Activated T-helper 1 cell treated with anti-CD3 and anti-CD28 coated beads, Interleukin-12 subunit alpha, Interleukin-12 subunit beta, Interleukin-2, Interleukin-4 antibody, amounts not matched to agents 30 ng/mL and 10 ng/mL and 1 ng/mL, durations not matched to agents 14 hours and 24 hours and 36 hours (primary cell): ENCODE data around the gene EHBP1. TPM values are rescaled to one million over a fixed set of nuclear protein-coding genes. Genes with fewer than 3 reads are reported as not detected.
A peak's percentile ranks its signal among the peaks of the same experiment; 100 is the strongest.

Experiments used
- DNase-seq: peaks from one replicate; pipeline ENCODE4 v3.0.0; 2021; ENCODE audit warnings: low spot score
- H3K27ac Mint-ChIP-seq: one replicate; pipeline ENCODE4 v1.8.0; 2021; ENCODE audit warnings: mild to moderate bottlenecking, mixed read lengths
- H3K27me3 Mint-ChIP-seq: one replicate; pipeline ENCODE4 v1.8.0; 2022; ENCODE audit warnings: mild to moderate bottlenecking, moderate library complexity, mixed read lengths; ENCODE audit not compliant: insufficient read depth
- H3K36me3 Mint-ChIP-seq: one replicate; pipeline ENCODE4 v1.8.0; 2021; ENCODE audit warnings: low read depth, mixed read lengths
- H3K4me1 Mint-ChIP-seq: one replicate; pipeline ENCODE4 v1.8.0; 2021; ENCODE audit warnings: low read depth, mixed read lengths
- H3K4me3 Mint-ChIP-seq: one replicate; pipeline ENCODE4 v1.8.0; 2021; ENCODE audit warnings: mild to moderate bottlenecking, moderate library complexity, mixed read lengths
- H3K9me3 Mint-ChIP-seq: one replicate; pipeline ENCODE4 v1.8.0; 2021; ENCODE audit warnings: mixed read lengths
- intact Hi-C: fragments of 100-400 bp; cut with micrococcal nuclease; formaldehyde crosslinking; loops from one replicate; pipeline ENCODE4 v1.15.1; 2024
- total RNA-seq: library from RNA; stranded (reverse); gene quantifications from 2 replicates; pipeline ENCODE4 v1.2.3, GENCODE V29; 2022

The EHBP1 gene
- total RNA-seq, 1 donor from 2014 or later, result 23.7 TPM

GRCh38 chr2:62785216-62785615 is 79.7 kb downstream of the EHBP1 start:
- Mint-ChIP-seq H3K9me3 (peaks cover 9% of the 10 kb centered on the region), H3K27me3 (no peaks in the 10 kb centered on the region), H3K4me1 (peaks cover 9% of the 10 kb centered on the region), H3K36me3 (no peaks in the 10 kb centered on the region), H3K4me3 (no peak overlapping the region), H3K27ac (no peak overlapping the region)
- intact Hi-C loops, result loop anchor here (5.0 kb wide), 1 partner anchor 262 kb away; no protein-coding TSS in a partner anchor
- DNase-seq, result no peak

GRCh38 chr2:62785810-62786597 is 80.5 kb downstream of the EHBP1 start:
- Mint-ChIP-seq H3K9me3 (peaks cover 9% of the 10 kb centered on the region), H3K27ac (no peak overlapping the region), H3K36me3 (no peaks in the 10 kb centered on the region), H3K27me3 (no peaks in the 10 kb centered on the region), H3K4me1 (peaks cover 9% of the 10 kb centered on the region), H3K4me3 (no peak overlapping the region)
- intact Hi-C loops, result loop anchor here (5.0 kb wide), 1 partner anchor 261 kb away; no protein-coding TSS in a partner anchor
- DNase-seq, result no peak

- Mint-ChIP-seq H3K27me3 (no peaks in the 10 kb centered on the region), H3K9me3 (peaks cover 9% of the 10 kb centered on the region), H3K4me3 (no peak overlapping the region), H3K36me3 (no peaks in the 10 kb centered on the region), H3K27ac (no peak overlapping the region), H3K4me1 (peaks cover 9% of the 10 kb centered on the region)
- DNase-seq, result no peak
- intact Hi-C loops, result loop anchor here (1.0 to 5.0 kb wide), 2 partner anchors 260 to 638 kb away; no protein-coding TSS in a partner anchor
Measured at GRCh38 chr2:62787386-62787785, 81.9 kb downstream of the EHBP1 start.

- Mint-ChIP-seq H3K36me3 (no peaks in the 10 kb centered on the region), H3K4me3 (no peak overlapping the region), H3K4me1 (peaks cover 9% of the 10 kb centered on the region), H3K9me3 (no peaks in the 10 kb centered on the region), H3K27ac (no peak overlapping the region), H3K27me3 (no peaks in the 10 kb centered on the region)
- intact Hi-C loops, result loop anchor here (5.0 kb wide), 1 partner anchor 258 kb away; no protein-coding TSS in a partner anchor
- DNase-seq, result no peak
Measured at GRCh38 chr2:62789518-62789917, 84.0 kb downstream of the EHBP1 start.

- H3K4me3 Mint-ChIP-seq, result no peak overlapping the region
- no peaks in the 10 kb centered on the region for H3K36me3 Mint-ChIP-seq
- intact Hi-C loops, result loop anchor here (5.0 kb wide), 1 partner anchor 257 kb away; no protein-coding TSS in a partner anchor
Measured at GRCh38 chr2:62789918-62790317, 84.4 kb downstream of the EHBP1 start.

GRCh38 chr2:62792408-62792807 is 86.9 kb downstream of the EHBP1 start:
- H3K4me3 Mint-ChIP-seq, result no peak overlapping the region
- no peaks in the 10 kb centered on the region for H3K27me3 Mint-ChIP-seq
- no peaks in the 10 kb centered on the region for H3K9me3 Mint-ChIP-seq

More at GRCh38 chr2:62789918-62790317, 84.4 kb downstream of the EHBP1 start:
- Mint-ChIP-seq H3K4me1 (peaks cover 9% of the 10 kb centered on the region), H3K9me3 (no peaks in the 10 kb centered on the region), H3K27ac (no peak overlapping the region), H3K27me3 (no peaks in the 10 kb centered on the region)
- DNase-seq, result no peak

GRCh38 chr2:62793213-62793612 is 87.7 kb downstream of the EHBP1 start:
- H3K27me3 Mint-ChIP-seq, result no peaks in the 10 kb centered on the region
- H3K36me3 Mint-ChIP-seq, result no peaks in the 10 kb centered on the region
- H3K27ac Mint-ChIP-seq, result no peak overlapping the region
- no peaks in the 10 kb centered on the region for H3K9me3 Mint-ChIP-seq
- H3K4me1 Mint-ChIP-seq, result peaks cover 9% of the 10 kb centered on the region
- DNase-seq, result no peak
- H3K4me3 Mint-ChIP-seq, result no peak overlapping the region
- intact Hi-C loops, result no loop called here

More at GRCh38 chr2:62792408-62792807, 86.9 kb downstream of the EHBP1 start:
- no peak for DNase-seq
- intact Hi-C loops, result no loop called here
- H3K36me3 Mint-ChIP-seq, result no peaks in the 10 kb centered on the region
- no peak overlapping the region for H3K27ac Mint-ChIP-seq
- H3K4me1 Mint-ChIP-seq, result peaks cover 9% of the 10 kb centered on the region

GRCh38 chr2:62794791-62795190 is 89.3 kb downstream of the EHBP1 start:
- intact Hi-C loops, result no loop called here
- H3K4me3 Mint-ChIP-seq, result no peak overlapping the region
- peaks cover 6% of the 10 kb centered on the region for H3K4me1 Mint-ChIP-seq
- no peaks in the 10 kb centered on the region for H3K9me3 Mint-ChIP-seq
- no peaks in the 10 kb centered on the region for H3K27me3 Mint-ChIP-seq
- no peaks in the 10 kb centered on the region for H3K36me3 Mint-ChIP-seq
- DNase-seq, result no peak
- no peak overlapping the region for H3K27ac Mint-ChIP-seq

- Mint-ChIP-seq H3K36me3 (no peaks in the 10 kb centered on the region), H3K27ac (no peak overlapping the region), H3K9me3 (no peaks in the 10 kb centered on the region), H3K4me3 (no peak overlapping the region), H3K27me3 (no peaks in the 10 kb centered on the region), H3K4me1 (peaks cover 11% of the 10 kb centered on the region)
- intact Hi-C loops, result no loop called here
- DNase-seq, result no peak
Measured at GRCh38 chr2:62795341-62795740, 89.8 kb downstream of the EHBP1 start.

- H3K36me3 Mint-ChIP-seq, result no peaks in the 10 kb centered on the region
- H3K4me3 Mint-ChIP-seq, result no peak overlapping the region
- no peak for DNase-seq
- no peaks in the 10 kb centered on the region for H3K9me3 Mint-ChIP-seq
- H3K27ac Mint-ChIP-seq, result no peak overlapping the region
- peaks cover 28% of the 10 kb centered on the region for H3K4me1 Mint-ChIP-seq
- H3K27me3 Mint-ChIP-seq, result no peaks in the 10 kb centered on the region
- intact Hi-C loops, result no loop called here
Measured at GRCh38 chr2:62797107-62797506, 91.6 kb downstream of the EHBP1 start.

- no peak for DNase-seq
- no peak overlapping the region for H3K4me3 Mint-ChIP-seq
- no peak overlapping the region for H3K27ac Mint-ChIP-seq
- no peaks in the 10 kb centered on the region for H3K9me3 Mint-ChIP-seq
- H3K27me3 Mint-ChIP-seq, result no peaks in the 10 kb centered on the region
- H3K4me1 Mint-ChIP-seq, result peaks cover 31% of the 10 kb centered on the region
- H3K36me3 Mint-ChIP-seq, result peaks cover 4% of the 10 kb centered on the region
- intact Hi-C loops, result no loop called here
Measured at GRCh38 chr2:62800618-62801017, 95.1 kb downstream of the EHBP1 start.

- Mint-ChIP-seq H3K4me1 (peaks cover 31% of the 10 kb centered on the region), H3K9me3 (peaks cover 2% of the 10 kb centered on the region), H3K4me3 (peak overlapping the region; percentile 19), H3K27me3 (no peaks in the 10 kb centered on the region), H3K36me3 (peaks cover 4% of the 10 kb centered on the region), H3K27ac (peak overlapping the region; percentile 44)
- DNase-seq, result no peak
- intact Hi-C loops, result no loop called here
Measured at GRCh38 chr2:62801110-62801509, 95.6 kb downstream of the EHBP1 start.

GRCh38 chr2:62801814-62802523 is 96.5 kb downstream of the EHBP1 start:
- intact Hi-C loops, result no loop called here
- Mint-ChIP-seq H3K27ac (peak overlapping the region; percentile 25), H3K4me3 (peak overlapping the region; percentile 48), H3K4me1 (peaks cover 31% of the 10 kb centered on the region), H3K36me3 (peaks cover 6% of the 10 kb centered on the region), H3K9me3 (peaks cover 4% of the 10 kb centered on the region), H3K27me3 (no peaks in the 10 kb centered on the region)
- DNase-seq, result no peak
